Loucy (cell line): ENCODE data around the gene PKLR.

Experiments used
- H2AFZ ChIP-seq: fragments of 200-600 bp; sonication (generic); 2 replicates; pipeline ENCODE4 v1.6.0; 2016; ENCODE audit warnings: antibody characterized with exemption, mild to moderate bottlenecking, low read length, moderate library complexity
- H3F3A ChIP-seq: fragments of 200-600 bp; 2 replicates; pipeline ENCODE4 v1.6.0; 2016; ENCODE audit warnings: antibody characterized with exemption, low read depth, mild to moderate bottlenecking
- H3K27me3 ChIP-seq: fragments of 200-600 bp; sonication (generic); 2 replicates; pipeline ENCODE4 v1.6.1; 2014; ENCODE audit warnings: low read length, mild to moderate bottlenecking; ENCODE audit not compliant: insufficient read depth, poor library complexity, severe bottlenecking
- H3K36me3 ChIP-seq: fragments of 200-600 bp; sonication (generic); 2 replicates; pipeline ENCODE4 v1.6.1; 2016; ENCODE audit warnings: low read length; ENCODE audit not compliant: insufficient read depth
- H3K4me1 ChIP-seq: fragments of 200-600 bp; sonication (generic); 2 replicates; pipeline ENCODE4 v1.5.1; 2014; ENCODE audit warnings: low read length, mild to moderate bottlenecking; ENCODE audit not compliant: insufficient read depth, poor library complexity, severe bottlenecking
- H3K4me2 ChIP-seq: fragments of 200-600 bp; sonication (generic); 2 replicates; pipeline ENCODE4 v1.6.0; 2014; ENCODE audit warnings: antibody characterized with exemption, low read length, low read depth, mild to moderate bottlenecking; ENCODE audit not compliant: poor library complexity, severe bottlenecking
- H3K4me3 ChIP-seq: fragments of 200-600 bp; sonication (generic); 2 replicates; pipeline ENCODE4 v1.5.1; 2014; ENCODE audit warnings: low read length, mild to moderate bottlenecking, mixed read lengths; ENCODE audit not compliant: poor library complexity, severe bottlenecking
- H3K79me2 ChIP-seq: fragments of 200-600 bp; sonication (generic); 2 replicates; pipeline ENCODE4 v1.6.1; 2014; ENCODE audit warnings: low read length; ENCODE audit not compliant: insufficient read depth
- H3K9ac ChIP-seq: fragments of 200-600 bp; sonication (generic); 2 replicates; pipeline ENCODE4 v1.6.0; 2014; ENCODE audit warnings: mild to moderate bottlenecking, low read depth, low read length, moderate library complexity; ENCODE audit not compliant: poor library complexity, severe bottlenecking
- H3K9me2 ChIP-seq: fragments of 200-600 bp; sonication (generic); replicated peaks from 2 replicates; pipeline ENCODE4 v1.6.1; 2016; ENCODE audit warnings: low read depth, low read length, mixed read lengths
- H3K9me3 ChIP-seq: fragments of 200-600 bp; sonication (generic); 2 replicates; pipeline ENCODE4 v1.6.1; 2014; ENCODE audit warnings: mild to moderate bottlenecking, antibody characterized with exemption, low read length, low read depth; ENCODE audit not compliant: insufficient read depth
- H4K20me1 ChIP-seq: fragments of 200-600 bp; sonication (generic); 2 replicates; pipeline ENCODE4 v1.6.0; 2014; ENCODE audit warnings: antibody characterized with exemption, low read length, mild to moderate bottlenecking; ENCODE audit not compliant: insufficient read depth, poor library complexity, severe bottlenecking
- CTCF ChIP-seq: fragments of 200-600 bp; sonication (generic); conservative IDR thresholded peaks from 2 replicates; pipeline ENCODE4 v1.5.1; 2014; ENCODE audit warnings: mild to moderate bottlenecking, antibody characterized with exemption, low read length
- EZH2phosphoT487 ChIP-seq: fragments of 200-600 bp; IDR thresholded peaks from 2 replicates; pipeline ENCODE4 v1.6.1; 2018; ENCODE audit warnings: antibody characterized with exemption, mild to moderate bottlenecking, moderate library complexity, borderline replicate concordance

Gene PKLR

GRCh38 chr1:155308493-155309422 is 7.5 kb upstream of the PKLR start, which contains the start of gene FDPS:
Gene FDPS, plus strand, starts transcription at chr1:155308866. Its CDS starts 924 bp downstream, at chr1:155309790.
- Histone ChIP-seq H3K27me3 (peaks cover 5% of the 10 kb centered on the region), H2AFZ (peak within 1 kb of the TSS; percentile 26; the same call in 1 of the 2 replicates), H3K4me3 (peak within 1 kb of the TSS; percentile 96), H3K36me3 (peaks cover 10% of the 10 kb centered on the region; the same call in 1 of the 2 replicates), H4K20me1 (peaks cover 26% of the 10 kb centered on the region), H3K9me2 (no peaks in the 10 kb centered on the region), H3K9me3 (no peaks in the 10 kb centered on the region), H3K9ac (peak within 1 kb of the TSS; percentile 100), H3K4me1 (peaks cover 54% of the 10 kb centered on the region), H3F3A (peaks cover 9% of the 10 kb centered on the region), H3K79me2 (peaks cover 51% of the 10 kb centered on the region), H3K4me2 (peak within 1 kb of the TSS; percentile 80)
- TF ChIP-seq EZH2phosphoT487 (no peak), CTCF (no peak)

- H3K27me3 ChIP-seq, result peaks cover 5% of the 10 kb centered on the region
- peaks cover 36% of the 10 kb centered on the region for H3K79me2 ChIP-seq
- TF ChIP-seq EZH2phosphoT487, result no peak
- peak; percentile 61 for TF ChIP-seq CTCF
- H3F3A ChIP-seq, result peaks cover 9% of the 10 kb centered on the region
- H4K20me1 ChIP-seq, result peaks cover 24% of the 10 kb centered on the region
- H3K4me3 ChIP-seq, result peak overlapping the region; percentile 96
- H2AFZ ChIP-seq, result no peak overlapping the region
- peak overlapping the region; percentile 80 for H3K4me2 ChIP-seq
- H3K9me3 ChIP-seq, result no peaks in the 10 kb centered on the region
- H3K4me1 ChIP-seq, result peaks cover 47% of the 10 kb centered on the region
- peaks cover 3% of the 10 kb centered on the region; the same call in 1 of the 2 replicates for H3K36me3 ChIP-seq
- no peaks in the 10 kb centered on the region for H3K9me2 ChIP-seq
- H3K9ac ChIP-seq, result peak overlapping the region; percentile 89
These were observed 6.1 kb upstream of the PKLR start for GRCh38 chr1:155307247-155307740.

GRCh38 chr1:155305881-155306391 is 4.7 kb upstream of the PKLR start:
- H3K36me3 ChIP-seq, result no peaks in the 10 kb centered on the region
- H3K4me3 ChIP-seq, result no peak overlapping the region
- peaks cover 9% of the 10 kb centered on the region for H3F3A ChIP-seq
- H2AFZ ChIP-seq, result no peak overlapping the region
- TF ChIP-seq CTCF (no peak), EZH2phosphoT487 (no peak)
- H3K9me3 ChIP-seq, result no peaks in the 10 kb centered on the region
- H3K9ac ChIP-seq, result peak overlapping the region; percentile 51
- H3K9me2 ChIP-seq, result no peaks in the 10 kb centered on the region
- peak overlapping the region; percentile 80 for H3K4me2 ChIP-seq
- peaks cover 11% of the 10 kb centered on the region for H4K20me1 ChIP-seq
- H3K79me2 ChIP-seq, result peaks cover 23% of the 10 kb centered on the region
- peaks cover 5% of the 10 kb centered on the region for H3K27me3 ChIP-seq
- peaks cover 37% of the 10 kb centered on the region for H3K4me1 ChIP-seq
